H1 (cell line): ENCODE results near the gene C22orf23. TPM values are rescaled to one million over a fixed set of nuclear protein-coding genes. Genes with fewer than 3 reads are reported as not detected.

Source experiments
- YY1 ChIP-seq: IDR thresholded peaks from 2 replicates; pipeline ENCODE4 v1.6.1; 2011; ENCODE audit warnings: low read depth, mild to moderate bottlenecking, low read length
- polyA plus RNA-seq, 7 experiments: library from polyadenylated mRNA; depleted of rRNA in 3 of 7; stranded (reverse) in 5 of 7; unstranded in 2 of 7; fragments of >200 nt in 5 of 7; fragments of 200-250 nt in 2 of 7; gene quantifications; 1 replicate in 5 of 7; 2 replicates in 1 of 7; 4 replicates in 1 of 7; pipeline versions ENCODE4 v1.2.1 to v1.2.3, GENCODE V29; 2011 to 2013; ENCODE audit warnings: missing spikeins in 2 of 7, mixed read lengths in 2 of 7
- total RNA-seq: library from RNA; stranded (reverse); fragmentation: NEBNext Ultra II Directional; extraction: Animal tissue kit (Norgen Biotek cat#: 25700); gene quantifications from 2 replicates; pipeline ENCODE4 v1.2.1, GENCODE V29; 2021

C22orf23 gene
- total and polyA plus RNA-seq, 2 of the 8 experiments (the other 6 are each of a cell fraction or from before 2014, with no cell fraction given) = 0.50 to 0.54 TPM

DNA sequence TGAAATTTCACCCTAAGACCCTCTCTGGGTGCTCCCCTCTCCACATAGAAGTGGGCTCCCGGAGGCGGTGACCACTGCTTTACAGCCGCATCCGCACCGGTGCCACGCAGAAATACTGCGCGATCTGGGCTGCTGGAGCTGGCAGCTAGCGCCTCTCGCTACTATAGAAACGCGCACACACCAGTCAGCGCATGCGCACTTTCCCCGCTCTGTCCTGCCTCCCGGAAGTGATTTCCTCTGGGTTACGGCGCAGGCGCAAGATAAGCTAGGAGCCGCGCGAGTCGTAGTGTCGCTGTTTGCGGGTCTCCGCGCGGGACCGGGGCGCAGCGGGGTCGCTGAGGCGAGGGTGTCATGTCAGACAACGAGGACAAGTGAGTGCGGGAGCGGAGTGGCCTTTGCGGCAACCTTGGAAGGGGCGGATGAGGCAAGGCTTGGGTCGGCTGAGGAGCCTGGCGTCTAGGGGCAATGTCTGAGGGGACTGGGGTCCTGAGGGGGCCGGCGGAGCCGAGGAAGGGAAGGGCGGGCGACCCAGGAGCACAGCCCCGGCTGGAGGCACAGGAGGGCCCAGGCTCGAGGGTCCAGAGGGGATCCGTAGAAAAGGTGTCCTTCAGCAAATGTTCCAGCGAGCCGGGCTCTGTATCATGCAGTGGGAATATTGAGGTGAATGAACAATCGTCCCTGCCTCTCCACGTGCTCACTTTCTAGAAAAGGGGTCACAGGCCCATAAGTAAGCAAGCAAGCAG is at the start of gene C22orf23, which contains the start of gene POLR2F (continued):
- TF ChIP-seq YY1 = no peak
- TF ChIP-seq, all 59 proteins: peak for 15
